Head of caudate nucleus (tissue), 42 donors: Measurements from ENCODE around the gene OR8B3.
"Not testable (repeated sequence)": the region's sequence is repeated elsewhere in the genome, so short reads cannot be mapped to it uniquely, and the experiment has no call there.

Experiments used
- DNase-seq, 42 donors: peaks; one replicate each; pipeline versions ENCODE4 v3.0.0 to v3.0.0-alpha.2; 2020 to 2021; ENCODE audit warnings: mixed read lengths in 7 of 42
- intact Hi-C: fragments of 100-400 bp; cut with DNase I; formaldehyde crosslinking; loops from one replicate; pipeline ENCODE4 v1.15.0; 2022

OR8B3 gene, protein sequence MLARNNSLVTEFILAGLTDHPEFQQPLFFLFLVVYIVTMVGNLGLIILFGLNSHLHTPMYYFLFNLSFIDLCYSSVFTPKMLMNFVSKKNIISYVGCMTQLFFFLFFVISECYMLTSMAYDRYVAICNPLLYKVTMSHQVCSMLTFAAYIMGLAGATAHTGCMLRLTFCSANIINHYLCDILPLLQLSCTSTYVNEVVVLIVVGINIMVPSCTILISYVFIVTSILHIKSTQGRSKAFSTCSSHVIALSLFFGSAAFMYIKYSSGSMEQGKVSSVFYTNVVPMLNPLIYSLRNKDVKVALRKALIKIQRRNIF

DNA sequence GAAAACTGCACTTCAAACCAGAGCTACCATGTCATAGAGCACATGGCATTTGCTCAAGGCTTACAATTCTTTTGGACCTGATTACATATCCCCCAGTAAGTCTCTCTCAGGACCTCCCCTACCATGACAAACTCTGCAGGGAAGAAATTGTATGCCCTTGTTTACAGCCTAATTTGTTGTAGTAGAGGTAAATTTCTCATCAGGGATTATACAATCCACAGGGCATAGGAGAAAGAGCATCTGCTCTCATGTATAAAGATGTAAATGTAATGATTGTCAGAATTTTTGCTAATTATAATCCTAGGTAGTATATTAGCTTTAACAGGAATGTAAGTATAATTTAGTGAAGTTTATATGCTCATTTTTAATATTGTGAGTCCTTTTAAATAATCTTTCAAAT, at the start of gene OR8B3:
OR8B3 (minus strand) TSS at position 101 of the 400 bp plus-strand sequence. CDS start 1,673 bp downstream, outside the sequence.
- no peak for DNase-seq
- intact Hi-C loops = no loop called here

GRCh38 chr11:124446916-124447315, 48.1 kb upstream of the OR8B3 start:
- DNase-seq = no peak
- intact Hi-C loops = no loop called here

DNA sequence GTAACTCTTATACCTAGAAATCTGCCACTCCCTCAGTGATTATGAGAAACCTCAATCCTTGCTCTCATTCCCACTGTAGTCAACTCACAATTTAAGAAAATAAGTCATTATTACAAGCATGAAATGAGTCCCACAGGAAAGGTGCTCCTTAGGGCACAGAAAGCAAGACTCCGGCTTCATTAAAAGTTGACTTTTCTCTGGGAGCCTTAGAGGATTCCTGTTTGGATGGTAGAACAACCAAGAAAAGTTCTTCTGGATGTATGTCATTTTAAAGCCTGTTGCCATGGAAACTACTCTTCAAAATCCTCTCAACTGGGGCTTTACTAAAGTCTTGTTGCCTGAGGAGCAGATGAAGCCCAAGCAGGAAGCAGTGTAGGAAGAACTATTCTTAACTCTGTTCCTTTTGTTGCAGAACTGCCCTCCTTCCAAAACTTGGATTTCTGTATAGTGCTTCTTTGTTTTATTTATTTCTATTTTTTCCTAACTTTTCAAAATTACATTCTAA, 46.9 kb upstream of the OR8B3 start, which contains the start of gene OR8B8:
OR8B8 (minus strand) TSS at position 51 of the 505 bp plus-strand sequence. CDS start 4,611 bp downstream, outside the sequence.
- DNase-seq = no peak
- intact Hi-C loops = no loop called here

DNA sequence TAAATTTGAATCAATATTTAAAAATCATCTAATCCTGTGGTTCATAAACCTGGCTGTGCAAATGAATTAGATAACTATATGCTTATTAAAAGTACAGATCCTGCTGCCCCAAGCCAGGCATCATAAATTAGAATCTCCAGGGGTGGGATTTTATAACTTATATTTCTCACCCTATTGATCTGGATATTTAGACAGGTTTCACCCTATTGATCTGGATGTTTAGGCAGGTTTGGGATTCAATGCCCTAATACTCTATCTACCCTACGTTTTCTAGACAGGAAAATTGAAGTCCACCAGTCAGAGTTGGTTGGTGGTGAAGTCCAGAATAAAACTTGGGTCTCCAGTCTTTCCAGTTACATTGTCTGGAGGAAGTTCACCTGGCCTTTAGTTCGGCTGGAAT, 44.0 kb upstream of the OR8B3 start:
- intact Hi-C loops = no loop called here
- DNase-seq = no peak

DNA sequence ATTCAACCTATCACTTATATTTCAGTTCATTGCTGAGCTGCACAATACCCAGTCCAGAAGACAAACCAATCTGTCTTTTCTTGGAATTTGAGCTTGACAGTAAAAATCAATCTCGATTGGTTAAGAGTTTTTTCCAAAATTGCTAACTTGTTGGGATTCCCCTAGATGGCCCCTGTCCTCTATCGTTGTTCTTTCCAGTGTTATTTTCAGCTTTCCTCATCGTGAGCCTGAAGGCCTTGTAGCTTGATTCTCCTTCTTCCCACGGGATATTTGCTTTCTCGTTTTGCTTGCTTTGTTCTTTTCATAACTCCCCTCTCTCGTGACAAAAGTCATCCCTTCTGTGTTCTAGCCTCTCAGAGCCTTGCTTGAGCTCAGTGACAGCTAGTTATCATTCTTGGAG, 43.6 kb upstream of the OR8B3 start:
- intact Hi-C loops = no loop called here
- DNase-seq = no peak

GRCh38 chr11:124441519-124441918, 42.7 kb upstream of the OR8B3 start:
- DNase-seq = no peak
- intact Hi-C loops = no loop called here

DNA sequence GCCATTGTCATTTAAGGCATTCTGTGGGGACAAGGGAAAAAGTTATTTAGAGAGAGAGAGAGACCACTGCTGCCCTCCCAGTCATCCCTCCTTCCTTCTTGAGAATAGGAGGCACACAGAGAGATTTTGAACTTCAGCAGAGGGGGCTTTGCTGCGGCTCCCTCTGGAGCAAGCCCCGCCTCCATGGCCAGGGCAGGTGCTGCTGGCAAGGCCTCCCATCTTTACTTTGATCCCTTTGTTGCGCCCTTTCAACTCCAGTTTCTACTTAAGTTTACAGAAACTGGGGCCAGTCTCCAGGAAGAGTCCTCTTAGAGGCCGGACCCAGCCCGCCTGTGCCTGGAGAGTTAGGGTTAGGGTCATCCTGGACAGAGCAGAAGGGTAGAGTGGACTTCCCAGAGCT, 42.3 kb upstream of the OR8B3 start:
- intact Hi-C loops = no loop called here
- DNase-seq = no peak

- intact Hi-C loops = no loop called here
- DNase-seq = peak in 2 of 42 donors; percentile 17 to 24
These were observed 41.8 kb upstream of the OR8B3 start for GRCh38 chr11:124440608-124441007.

DNA sequence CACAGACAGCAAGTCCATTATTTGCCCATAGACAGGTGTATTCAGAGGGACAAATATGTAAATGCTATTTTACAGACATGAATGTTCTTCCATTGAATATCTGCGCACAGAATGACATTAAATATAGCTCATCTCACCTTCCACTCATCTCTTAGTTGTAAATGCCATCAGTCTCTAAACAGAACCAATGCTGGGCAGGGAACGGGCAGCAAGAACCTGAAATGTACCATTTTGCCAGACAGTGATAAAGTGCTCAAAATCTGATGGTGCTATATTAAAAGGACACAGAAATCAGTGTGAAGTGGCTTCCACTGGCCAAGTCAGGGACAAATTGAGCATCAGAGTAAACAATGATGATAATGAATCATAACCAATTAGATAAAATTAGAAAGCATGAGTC, 35.9 kb upstream of the OR8B3 start:
- intact Hi-C loops = no loop called here
- DNase-seq = no peak

DNA sequence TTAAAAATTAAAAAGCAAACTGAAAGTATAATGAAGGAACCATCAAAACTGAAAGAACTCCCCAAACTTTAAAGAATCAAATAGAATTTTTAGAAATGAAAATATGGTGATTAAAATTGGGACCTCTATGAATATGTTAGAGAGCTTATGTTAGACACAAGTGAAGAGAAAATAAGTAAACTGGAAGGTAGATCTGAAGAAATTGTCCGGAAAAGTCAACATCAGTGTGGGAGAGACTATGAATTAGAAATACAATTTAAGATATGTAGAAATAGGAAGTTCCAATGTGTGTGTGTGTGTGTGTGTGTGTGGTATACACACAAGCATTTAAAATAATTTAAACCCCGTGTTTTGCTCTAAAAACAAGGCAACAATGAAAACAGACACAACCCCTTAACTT, 30.8 kb upstream of the OR8B3 start:
- intact Hi-C loops = no loop called here
- no peak for DNase-seq

DNA sequence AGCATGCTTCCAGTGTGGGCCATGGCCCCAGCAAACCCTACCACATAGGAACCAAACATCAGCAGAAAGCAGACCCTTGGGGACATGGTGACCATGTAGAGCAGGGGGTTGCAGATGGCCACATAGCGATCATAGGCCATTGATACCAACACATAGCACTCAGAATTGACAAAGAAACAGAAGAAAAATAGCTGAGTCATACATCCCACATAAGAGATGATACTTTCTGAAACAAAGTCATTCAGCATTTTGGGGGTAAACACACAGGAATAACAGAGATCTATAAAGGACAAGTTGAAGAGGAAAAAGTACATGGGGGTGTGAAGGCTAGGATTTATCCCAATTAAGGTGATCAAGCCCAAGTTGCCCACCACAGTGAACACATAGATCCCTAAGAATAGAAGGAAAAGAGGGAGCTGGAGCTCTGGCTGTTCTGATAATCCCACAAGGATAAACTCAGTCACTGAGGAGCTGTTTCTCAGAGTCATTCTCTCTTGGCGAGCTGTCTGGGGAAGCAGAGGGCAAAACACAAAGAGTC, 25.6 kb upstream of the OR8B3 start, which contains the start of gene OR8B4:
OR8B4 (minus strand) TSS at position 488 of the 538 bp plus-strand sequence; CDS start at position 488, 0 bp downstream.
- no peak for DNase-seq
- intact Hi-C loops = no loop called here

DNA sequence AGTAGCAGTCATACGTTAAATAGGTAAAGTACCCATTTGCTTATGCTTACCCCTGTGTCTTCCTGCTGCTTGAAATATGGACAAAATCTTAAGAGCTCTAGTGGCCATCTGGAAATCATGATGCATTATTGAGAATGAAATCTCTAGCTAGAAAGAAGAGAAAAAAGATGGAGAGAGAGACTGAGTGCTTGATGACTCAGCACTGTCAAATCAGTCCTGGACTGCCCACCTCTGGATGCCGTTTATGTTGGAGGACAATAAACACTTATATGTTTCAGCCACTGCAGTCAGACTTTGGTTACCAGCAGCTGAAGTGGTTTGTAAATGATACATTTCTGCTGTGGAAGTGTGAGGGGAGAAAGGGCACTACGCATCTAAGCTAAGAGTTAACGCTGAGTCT, 22.2 kb upstream of the OR8B3 start:
- intact Hi-C loops = no loop called here

GRCh38 chr11:124415356-124415923, 16.6 kb upstream of the OR8B3 start:
- peak in 2 of 42 donors; percentile 12 to 22 for DNase-seq
- intact Hi-C loops = loop anchor here (5.0 kb wide), 1 partner anchor 172 kb away; no protein-coding TSS in a partner anchor

More for the DNA sequence above, 22.2 kb upstream of the OR8B3 start:
- DNase-seq = no peak

DNA sequence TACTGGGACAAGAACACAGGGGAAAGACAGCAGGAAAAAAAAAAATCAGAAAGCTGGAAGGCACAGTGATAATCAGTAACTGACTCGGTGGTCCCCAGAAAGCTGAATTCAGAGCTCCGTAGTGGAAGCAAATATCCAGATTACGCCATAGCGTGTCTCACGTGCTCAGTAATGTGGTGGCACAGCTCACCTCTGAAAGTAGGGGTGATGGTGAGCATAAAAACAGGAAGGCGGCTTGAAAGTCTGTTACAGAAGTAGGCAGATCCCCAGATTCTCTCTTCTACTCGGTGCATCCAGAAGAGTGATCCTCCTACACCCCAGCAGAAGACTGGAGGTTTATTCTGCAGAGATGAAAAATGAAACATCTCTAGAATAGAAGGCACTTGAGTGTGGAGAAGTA, 11.1 kb upstream of the OR8B3 start:
- intact Hi-C loops = no loop called here

DNA sequence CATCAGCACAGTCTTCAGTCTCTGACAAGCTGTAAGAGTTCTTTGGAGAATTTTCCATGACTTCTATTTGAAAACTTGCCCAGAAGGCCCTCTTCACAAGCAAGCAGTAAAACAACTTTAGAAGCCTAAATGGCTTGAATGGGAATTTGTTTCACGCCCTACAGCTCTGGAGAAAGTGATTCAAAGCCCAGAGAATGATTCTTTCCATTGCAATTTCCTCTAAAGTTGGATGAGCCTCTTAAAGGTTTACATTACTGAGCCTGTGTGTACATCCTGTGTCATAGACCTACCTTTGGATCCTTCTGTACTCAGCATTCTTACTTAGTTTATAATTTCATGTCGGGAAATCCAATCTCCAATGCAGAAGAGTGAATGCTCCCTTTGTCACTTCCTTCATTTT, 6.8 kb upstream of the OR8B3 start:
- intact Hi-C loops = no loop called here
- DNase-seq = no peak

More for the DNA sequence above, 11.1 kb upstream of the OR8B3 start:
- DNase-seq = peak in 8 of 42 donors; percentile 7 to 49 (median 14)

- intact Hi-C loops, DNase-seq: not testable (repeated sequence)
These were observed 4.4 kb upstream of the OR8B3 start for GRCh38 chr11:124403186-124403585.

GRCh38 chr11:124402326-124402922, 3.6 kb upstream of the OR8B3 start:
- intact Hi-C loops = no loop called here
- peak; percentile 32 to 89 (median 76) for DNase-seq

DNA sequence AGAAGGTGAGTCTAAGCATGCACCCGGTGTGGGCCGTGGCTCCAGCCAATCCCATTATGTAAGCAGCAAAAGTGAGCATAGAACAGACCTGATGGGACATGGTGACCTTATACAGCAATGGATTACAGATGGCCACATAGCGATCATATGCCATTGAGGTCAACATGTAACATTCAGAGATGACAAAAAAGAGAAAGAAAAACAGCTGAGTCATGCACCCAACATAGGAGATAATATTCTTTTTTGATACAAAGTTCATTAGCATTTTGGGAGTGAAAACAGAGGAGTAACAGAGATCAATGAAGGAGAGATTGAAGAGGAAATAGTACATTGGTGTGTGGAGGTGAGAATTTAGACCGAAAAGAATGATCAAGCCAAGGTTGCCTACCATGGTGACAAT, 2.0 kb downstream of the OR8B3 start:
- intact Hi-C loops, DNase-seq: not testable (repeated sequence)

- DNase-seq = no peak
- intact Hi-C loops = no loop called here
These were observed 4.4 kb downstream of the OR8B3 start for GRCh38 chr11:124394408-124394807.

DNA sequence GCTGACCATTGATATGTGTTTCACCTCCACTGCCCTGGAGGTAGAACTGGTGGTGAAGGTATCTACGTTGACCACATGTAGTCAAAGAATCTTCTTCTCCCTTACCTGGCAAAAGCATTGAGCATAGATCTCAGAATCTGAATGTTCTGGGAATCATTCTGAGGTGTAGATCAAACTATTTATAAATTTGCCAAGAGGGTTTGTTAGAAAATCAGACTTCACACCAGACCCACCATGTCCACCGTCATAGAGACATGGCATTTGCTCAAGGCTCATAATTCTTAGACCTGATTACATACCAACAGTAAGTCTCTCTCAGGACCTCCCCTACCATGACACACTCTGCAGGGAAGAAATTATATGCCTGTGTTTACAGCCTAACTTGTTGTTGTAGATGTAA, 14.4 kb downstream of the OR8B3 start, which contains the start of gene OR8B2:
OR8B2 (minus strand) TSS at position 101 of the 400 bp plus-strand sequence. CDS start 1,156 bp downstream, outside the sequence.
- intact Hi-C loops = no loop called here
- no peak for DNase-seq
